Fibroblast of peridontal ligament (primary cell): ENCODE measurements around the gene UGT2B15.
"Not testable (repeated sequence)": the region's sequence is repeated elsewhere in the genome, so short reads cannot be mapped to it uniquely, and the experiment has no call there.

Experiments used
- DNase-seq: peaks from one replicate; pipeline ENCODE4 v3.0.0-alpha.2; 2010; ENCODE audit errors: extremely low read depth

The UGT2B15 gene

DNA sequence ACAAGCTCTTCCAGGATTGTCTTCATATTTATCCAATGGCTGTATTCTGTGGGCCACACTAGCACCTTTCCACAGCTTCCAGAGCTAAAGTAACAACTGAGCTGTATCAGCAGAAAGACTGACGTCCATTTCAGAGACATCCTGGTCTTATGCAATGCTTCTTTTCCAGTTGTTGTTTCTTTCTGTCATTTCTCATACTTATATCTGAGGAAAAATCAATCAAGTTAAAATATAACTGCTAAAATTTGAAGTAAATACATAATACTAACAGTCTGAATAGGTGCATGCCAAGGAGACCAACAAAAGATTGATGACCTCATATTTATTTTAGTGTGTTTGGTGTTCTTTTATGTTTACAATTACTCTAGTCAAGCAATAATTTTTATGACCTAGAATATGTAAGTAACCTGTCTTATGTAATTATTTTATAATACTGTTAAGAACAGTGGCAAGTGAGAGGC, at the start of gene UGT2B15:
Gene UGT2B15 (minus strand): TSS at position 174 of the 461 bp plus-strand sequence. CDS start 34 bp downstream, at position 140.
- not testable (repeated sequence) for DNase-seq

DNA sequence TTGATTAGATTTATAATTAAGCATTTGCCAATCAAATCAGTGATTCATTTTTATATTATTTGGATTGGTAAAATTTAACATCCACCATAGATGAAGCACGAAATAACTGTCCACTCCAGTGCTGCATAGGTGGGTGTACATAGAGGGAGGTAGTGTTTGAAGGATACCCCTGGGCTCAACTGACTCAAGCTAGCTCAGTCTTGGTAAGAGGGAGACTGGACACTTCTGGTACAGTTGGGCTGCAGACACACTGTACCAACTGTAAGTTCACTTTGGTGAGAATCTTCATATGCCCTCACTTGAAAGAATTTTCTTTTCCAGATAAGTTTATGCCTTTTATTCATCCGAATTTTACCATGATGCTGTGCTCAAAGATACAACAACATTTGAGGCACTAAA, 48.6 kb upstream of the UGT2B15 start:
- no peak for DNase-seq

DNA sequence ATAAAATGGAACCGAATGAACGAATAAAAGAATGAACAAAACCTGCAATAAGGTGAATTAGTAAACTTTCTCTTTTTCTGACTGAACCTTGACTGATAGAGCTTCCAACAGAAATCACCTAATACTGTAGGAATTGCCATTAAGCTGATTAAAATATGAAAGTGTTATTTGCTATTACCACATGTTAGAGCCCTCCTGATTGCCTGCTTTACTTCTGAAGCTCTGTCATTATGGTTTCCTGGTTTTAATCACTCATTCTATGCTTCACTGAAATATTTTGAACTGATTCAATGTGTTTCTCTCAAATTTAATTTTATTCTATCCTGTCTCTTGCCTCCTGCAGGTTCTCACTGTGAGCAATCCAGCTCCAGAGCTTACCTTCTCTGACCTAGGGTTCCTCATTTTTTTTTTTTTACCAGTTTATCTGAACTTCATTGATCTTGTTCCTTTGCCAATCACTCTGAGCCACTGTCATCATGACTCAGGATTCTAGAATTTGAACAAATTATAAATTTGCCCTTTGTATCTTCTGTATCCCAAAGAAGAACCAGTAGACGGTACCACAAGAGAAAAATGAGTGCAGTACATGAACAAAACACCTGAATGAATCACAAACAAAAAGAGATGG, 48.1 kb upstream of the UGT2B15 start:
- DNase-seq = no peak

DNA sequence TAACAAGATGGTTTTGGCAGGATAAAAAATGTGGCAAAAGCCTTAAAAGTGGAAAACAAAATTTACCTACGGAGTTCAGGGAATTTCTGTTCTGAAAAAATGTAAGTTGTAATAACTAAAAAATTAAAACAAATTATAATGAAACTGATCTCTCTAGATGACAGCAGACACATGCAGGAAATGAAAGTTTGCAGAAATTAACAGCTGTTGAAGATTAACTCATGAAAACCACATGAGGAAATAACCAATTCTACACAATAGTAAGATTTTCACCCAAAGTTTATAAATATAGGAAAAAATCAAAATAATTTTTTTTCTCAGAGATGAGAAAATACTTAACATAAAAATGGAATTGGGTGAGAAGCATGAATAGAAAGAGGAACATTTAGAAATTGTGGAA, 47.5 kb upstream of the UGT2B15 start:
- no peak for DNase-seq

DNA sequence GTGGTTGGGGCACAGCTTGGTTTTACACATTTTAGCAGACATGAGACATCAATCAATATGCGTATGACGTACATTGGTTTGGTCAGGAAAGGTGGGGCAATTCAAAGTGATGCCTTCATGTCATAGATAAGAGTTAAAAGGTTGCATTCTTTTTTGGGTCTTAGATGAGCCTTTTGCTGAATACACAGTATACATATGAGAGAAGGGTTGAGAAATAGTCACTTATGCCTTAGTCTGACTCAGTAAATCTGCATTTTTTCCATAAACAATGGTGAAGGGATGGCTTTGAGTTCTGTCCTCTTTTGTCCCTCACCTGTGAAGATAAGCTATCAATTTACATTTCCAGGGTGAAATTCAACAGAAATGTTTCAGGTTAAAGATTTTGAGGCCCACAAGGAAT, 43.9 kb upstream of the UGT2B15 start:
- DNase-seq = no peak

DNA sequence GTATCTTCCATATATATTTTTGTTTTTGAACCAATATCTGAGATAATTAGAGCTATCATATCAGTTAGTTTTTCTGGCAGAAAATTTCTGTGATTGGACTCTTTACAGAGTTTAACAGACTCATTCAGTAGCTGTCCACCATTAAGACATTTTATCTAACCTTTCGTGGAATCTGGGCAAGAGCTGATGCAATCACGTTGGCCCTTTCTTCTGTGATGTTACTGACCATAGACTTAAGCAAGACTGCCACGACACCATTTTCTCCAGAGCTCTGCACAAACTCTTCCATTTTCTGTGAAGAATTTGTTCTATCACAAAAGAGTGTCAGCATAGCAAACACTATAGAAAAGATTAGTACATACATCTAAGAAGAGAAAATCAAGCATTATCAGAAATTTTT, 41.8 kb upstream of the UGT2B15 start:
- DNase-seq = no peak

DNA sequence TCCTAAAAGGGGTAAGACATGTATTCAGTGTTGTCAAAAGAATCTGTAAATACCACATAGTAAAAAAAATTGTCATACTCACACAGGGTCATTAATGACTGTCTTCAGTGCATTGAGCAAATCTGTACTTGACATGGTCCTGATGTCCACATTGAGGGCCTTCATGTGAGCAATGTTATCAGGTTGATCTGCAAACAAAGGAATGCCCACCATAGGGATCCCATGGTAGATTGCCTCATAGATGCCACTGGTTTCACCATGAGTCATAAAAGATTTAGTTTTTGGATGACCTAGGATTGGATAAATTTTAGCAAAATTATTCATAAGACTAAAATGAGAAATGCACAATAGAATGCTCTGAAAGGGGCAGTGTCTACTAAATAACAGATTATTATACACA, 38.1 kb upstream of the UGT2B15 start:
- DNase-seq = no peak

DNA sequence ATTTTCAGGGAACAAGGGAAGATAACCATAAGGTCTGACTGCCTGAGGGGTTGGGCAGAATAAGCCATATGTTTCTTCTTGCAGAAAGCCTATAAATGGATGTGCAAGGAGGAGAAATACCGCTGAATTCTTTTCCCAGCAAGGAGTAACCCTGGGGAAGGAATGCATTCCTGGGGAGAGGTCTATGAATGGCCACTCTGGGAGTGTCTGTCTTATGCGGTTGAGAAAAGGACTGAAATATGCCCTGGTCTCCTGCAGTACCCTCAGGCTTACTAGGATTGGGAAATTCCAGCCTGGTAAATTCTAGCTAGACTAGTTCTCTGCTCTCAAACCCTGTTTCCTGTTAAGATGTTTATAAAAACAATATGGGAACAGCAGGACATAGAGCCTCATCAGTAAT, 32.7 kb upstream of the UGT2B15 start:
- DNase-seq = not testable (repeated sequence)

DNA sequence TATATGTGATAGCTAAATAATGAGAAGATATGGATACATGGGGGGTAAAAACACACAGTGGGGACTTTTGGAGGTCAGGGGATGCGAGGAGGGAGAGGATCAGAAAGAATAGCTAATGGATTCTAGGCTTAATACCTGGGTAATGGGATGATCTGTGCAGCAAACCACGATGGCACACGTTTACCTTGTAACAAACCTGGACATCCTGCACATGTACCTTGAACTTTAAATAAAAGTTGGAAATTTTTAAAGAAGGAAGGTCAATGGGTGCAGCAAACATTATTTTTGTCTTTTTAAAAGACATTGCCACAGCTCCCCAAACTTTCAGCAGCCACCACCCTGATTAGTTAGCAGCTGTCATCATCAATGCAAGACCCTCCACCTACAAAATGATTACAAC, 29.7 kb upstream of the UGT2B15 start:
- DNase-seq = no peak

DNA sequence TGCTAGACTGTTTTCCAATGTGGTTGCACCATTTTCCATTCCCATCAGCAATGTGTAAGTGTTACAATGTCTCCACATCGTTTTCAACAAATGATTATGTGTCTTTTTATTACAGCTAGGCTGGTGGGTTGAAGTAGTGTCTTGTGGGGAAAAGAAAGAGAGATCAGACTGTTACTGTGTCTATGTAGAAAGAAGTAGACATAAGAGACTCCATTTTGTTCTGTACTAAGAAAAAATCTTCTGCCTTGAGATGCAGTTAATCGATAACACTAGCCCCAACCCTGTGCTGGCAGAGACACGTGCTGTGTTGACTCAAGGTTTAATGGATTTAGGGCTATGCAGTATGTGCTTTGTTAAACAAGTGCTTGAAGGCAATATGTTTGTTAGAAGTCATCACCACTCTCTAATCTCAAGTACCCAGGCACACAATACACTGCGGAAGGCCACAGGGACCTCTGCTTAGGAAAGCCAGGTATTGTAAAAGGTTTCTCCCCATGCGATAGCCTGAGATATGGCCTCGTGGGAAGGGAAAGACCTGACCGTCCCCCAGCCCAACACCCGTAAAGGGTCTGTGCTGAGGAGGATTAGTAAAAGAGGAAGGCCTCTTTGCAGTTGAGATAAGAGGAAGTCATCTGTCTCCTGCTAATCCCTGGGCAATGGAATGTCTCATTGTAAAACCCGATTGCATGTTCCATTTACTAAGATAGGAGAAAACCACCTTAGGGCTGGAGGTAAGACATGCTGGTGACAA, 23.0 kb upstream of the UGT2B15 start:
- no peak for DNase-seq

DNA sequence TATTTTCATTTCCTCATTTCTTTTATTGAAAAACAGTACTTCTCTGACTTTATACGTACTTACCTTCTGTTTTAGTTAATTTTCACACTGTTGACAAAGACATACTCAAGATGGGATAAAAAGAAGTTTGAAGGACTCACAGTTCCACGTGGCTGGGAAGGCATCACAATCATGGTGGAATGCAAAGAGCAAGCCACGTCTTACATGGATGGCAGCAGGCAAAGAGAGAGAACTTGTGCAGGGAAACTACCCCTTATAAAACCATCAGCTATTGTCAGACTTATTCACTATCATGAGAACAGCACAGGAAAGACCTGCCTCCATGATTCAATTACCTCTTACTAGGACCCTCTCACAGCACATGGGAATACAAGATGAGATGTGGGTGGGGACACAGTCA, 20.7 kb upstream of the UGT2B15 start:
- DNase-seq = no peak

DNA sequence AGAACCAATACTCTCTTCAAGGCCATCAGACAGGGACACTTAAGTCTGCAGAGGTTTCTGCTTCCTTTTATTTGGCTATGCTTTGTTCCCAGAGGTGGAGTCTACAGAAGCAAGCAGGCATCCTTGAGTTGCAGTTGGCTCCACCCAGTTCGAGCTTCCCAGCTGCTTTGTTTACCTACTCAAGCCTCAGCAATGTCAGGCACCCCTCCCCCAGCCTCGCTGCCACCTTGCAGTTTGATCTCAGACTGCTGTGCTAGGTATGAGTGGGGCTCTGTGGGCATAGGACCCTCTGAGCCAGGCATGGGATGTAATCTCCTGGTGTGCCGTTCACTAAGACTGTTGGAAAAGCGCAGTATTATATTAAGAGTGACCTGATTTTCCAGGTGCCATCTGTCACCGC, 12.6 kb upstream of the UGT2B15 start:
- no peak for DNase-seq

DNA sequence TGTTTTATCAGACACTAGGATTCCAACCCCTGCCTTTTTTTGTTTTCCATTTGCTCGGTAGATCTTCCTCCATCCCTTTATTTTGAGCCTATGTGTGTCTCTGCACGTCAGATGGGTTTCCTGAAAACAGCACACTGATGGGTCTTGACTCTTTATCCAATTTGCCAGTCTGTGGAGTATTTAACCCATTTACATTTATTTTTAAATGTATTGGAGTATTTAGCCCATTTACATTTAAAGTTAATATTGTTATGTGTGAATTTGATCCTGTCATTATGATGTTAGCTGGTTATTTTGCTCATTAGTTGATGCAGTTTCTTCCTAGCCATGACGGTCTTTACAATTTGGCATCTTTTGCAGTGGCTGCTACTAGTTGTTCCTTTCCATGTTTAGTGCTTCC, 10.8 kb upstream of the UGT2B15 start:
- not testable (repeated sequence) for DNase-seq

DNA sequence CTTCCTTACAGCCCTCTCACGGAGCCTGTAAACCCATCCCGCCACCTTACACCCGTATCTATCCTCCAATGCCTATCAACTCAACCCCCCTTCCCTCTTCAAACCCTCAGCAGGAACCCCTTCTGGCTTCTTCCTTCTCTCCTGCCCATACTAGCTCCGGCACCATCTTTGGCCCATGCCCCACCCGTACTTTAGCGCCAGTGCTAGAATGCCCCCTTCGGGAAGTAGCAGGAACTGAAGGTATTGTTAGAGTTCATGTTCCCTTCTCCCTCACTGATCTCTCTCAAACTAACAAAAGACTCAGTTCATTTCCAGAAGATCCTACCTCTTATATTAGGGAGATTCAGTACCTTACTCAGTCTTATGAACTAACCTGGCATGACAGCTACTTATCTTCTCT, 2.7 kb upstream of the UGT2B15 start:
- DNase-seq = no peak

DNA sequence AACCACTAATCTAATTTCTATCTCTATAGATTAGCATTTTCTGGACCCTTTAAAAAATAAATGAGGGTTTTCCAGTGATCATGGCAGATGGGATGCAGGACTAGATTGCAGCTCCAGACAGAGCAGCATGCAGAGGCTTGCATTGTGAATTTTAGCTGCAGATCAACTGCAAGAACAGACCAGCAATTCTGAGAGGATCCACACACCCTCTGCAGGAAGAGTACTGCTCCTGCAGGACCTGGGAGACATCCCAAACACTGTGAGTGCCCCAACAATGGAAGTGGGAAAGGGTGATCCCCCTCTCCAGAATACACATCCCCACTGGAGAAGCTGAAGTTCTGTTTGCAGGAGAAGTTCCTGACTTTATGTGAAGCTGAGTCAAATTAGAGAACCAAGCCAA, 765 bp upstream of the UGT2B15 start:
- DNase-seq = not testable (repeated sequence)

DNA sequence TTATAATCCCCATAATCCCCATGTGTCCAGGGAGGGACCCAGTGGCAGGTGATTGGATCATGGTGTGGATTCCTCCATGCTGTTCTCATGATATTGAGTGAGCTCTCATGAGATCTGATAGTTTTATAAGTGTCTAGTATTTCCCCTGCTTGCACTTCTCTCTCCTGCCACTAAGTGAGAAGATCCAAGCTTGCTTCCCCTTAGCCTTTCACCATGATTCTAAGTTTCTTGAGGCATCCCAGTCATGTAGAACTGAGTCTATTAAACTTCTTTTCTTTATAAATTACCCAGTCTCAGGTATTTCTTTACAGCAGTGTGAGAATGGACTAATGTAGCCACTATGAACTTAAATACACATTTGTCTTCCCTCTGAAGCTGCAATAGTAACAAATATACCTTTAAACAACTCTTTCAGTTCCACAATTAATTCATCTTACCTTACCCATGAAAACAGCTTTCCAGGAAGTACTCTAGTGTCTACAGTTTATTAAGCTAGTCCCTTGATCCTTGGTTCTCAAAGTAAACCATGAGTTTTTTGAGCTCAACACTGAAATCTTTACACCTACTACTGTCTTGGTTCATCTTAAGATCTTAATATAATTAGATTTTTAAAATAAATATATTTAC, 1.8 kb downstream of the UGT2B15 start:
- DNase-seq = not testable (repeated sequence)

DNA sequence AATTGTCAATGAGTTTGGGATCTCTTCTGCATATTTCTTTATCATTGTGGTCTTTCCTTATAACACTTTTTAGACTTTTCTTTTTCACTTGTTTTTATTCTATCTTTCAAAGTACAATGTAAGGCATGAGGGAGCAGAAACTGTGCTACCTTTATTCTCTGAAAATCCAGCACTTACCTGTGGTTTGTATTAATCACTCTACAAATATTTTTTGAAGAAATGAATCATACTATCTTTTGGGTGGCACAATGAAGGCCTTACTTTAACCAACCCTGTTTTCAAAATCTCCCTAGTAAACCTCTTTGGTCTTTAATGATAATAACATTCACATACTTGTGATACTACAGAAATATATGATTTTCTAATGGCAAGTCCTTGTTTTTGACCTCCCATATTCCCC, 2.9 kb downstream of the UGT2B15 start:
- not testable (repeated sequence) for DNase-seq

DNA sequence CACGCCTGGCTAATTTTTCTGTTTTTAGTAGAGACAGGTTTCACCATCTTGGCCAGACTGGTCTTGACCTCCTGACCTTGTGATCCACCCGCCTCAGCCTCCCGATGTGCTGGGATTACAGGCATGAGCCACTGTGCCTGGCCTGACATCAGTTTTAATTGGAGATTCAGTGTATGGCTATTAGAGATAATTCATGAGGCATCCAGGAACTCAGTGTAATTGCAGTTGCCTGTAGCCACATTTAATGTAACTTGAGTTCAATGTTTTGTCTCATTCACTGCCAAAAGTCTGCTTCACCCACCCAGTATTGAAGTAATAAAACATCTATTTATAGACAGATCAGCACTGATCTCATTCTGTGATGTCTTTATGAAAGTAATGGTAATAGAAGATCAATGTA, 5.7 kb downstream of the UGT2B15 start:
- DNase-seq = not testable (repeated sequence)

DNA sequence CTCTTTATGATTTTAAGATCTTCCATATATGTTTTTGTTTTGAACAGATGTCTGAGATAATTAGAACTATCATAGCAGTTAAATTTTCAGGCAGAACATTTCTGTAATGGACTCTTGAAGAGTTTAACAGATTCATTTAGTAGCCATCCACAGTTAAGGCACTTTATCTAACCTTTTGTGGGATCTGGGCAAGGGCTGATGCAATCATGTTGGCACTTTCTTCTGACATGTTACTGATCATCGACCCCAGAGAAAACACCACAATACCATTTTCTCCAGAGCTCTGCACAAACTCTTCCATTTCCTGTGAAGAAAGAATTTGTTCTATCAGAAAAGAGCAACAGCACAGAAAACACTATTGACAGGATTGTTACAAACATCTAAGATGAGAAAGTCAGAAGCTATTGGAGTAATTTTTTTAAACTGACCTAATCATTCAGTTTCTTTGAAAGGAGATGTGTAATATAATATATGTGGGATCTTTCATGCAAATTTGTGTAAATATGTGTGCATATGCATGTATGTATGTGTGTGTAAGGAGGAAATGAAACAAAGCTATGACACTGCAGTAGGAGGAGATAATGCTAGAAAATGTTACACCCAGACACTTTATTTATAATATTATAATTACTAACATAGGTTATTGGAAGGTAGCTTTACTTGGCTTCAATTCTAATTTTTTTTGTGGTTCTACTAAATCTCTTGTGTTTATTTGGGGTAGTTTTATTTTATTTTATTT, 7.4 kb downstream of the UGT2B15 start:
- not testable (repeated sequence) for DNase-seq

DNA sequence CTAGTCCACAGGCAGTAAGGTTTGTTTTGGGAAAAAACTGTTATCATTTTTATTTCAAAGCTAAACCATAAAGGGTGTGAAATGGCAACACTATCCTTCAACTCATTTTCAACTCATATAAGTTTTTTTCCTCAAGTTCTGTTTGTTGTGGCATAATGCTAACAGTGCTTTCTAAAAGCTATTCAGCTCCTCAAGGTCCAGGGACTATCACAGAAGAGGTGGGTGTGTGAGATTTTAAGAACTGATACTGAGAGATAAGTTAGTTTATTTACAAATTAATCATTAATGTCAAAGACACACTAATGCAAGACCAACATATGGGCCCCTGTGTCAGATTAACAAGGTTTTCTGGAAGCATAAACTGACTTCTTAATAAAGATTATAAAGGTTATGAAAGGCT, 11.8 kb downstream of the UGT2B15 start:
- no peak for DNase-seq

DNA sequence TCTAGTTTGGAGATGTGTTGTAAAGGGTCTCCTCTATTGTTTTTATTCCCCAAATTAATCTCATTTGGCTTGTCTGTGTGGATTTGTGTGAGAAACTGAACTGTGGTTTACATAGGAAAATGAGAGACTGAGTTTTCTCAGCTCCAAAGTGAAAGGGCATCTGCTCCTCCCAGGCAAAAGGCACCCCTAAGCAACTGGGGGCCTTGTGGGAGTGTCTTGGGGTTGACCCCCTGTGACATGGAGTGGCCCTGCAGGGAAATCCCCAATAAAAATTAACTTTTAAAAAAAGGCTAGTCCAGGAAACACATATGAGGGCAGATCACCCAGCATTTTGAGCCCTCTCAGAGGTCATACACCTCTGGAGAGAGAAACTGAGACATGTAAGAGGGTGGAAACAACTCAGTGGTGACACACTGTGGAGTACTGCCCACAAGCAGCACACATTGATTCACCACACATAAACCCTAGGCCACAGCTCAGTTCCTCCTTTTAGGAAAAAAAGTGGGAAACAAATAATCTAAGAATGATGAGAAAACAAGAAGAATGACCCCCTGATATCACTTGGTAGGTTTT, 13.3 kb downstream of the UGT2B15 start:
- not testable (repeated sequence) for DNase-seq

DNA sequence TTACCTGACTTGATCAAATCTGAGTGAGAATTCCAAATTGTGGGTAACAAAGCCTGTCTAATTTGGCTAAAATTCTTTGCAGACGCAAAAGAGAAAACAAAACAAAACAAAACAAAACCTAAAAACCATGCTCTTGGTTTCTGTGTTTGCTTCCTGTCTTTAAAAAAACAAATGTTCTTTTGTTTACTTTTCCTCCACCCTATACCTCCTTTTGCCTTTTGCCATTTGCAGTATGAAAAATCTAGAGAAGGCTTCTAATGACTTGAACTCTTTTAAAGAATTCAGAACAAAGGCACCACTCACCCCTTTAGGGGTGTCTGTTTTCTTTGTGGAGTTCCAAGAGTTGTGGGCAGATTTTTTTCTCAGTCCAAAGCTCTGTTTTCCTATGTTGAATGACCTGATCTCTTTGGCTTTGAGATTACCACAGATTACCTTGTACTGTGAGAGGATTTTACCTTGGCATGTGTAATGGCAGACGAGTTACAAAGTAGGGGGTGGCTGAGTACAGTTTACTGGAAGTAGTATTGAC, 13.9 kb downstream of the UGT2B15 start:
- DNase-seq = not testable (repeated sequence)
